Urinary bladder (tissue), 4 donors: ENCODE measurements around the gene RAB29. TPM values are rescaled to one million over a fixed set of nuclear protein-coding genes. Genes with fewer than 3 reads are reported as not detected.
A peak's percentile ranks its signal among the peaks of the same experiment; 100 is the strongest.

Experiments
- DNase-seq: peaks from one replicate; pipeline ENCODE4 v3.0.0-alpha.2; 2015; ENCODE audit errors: extremely low spot score
- H3K27ac ChIP-seq: one replicate; pipeline ENCODE4 v1.5.1; 2013; ENCODE audit warnings: low read depth, mild to moderate bottlenecking, moderate library complexity
- H3K36me3 ChIP-seq: one replicate; pipeline ENCODE4 v1.6.1; 2013; ENCODE audit warnings: mild to moderate bottlenecking, moderate library complexity; ENCODE audit not compliant: insufficient read depth
- H3K4me1 ChIP-seq: one replicate; pipeline ENCODE4 v1.6.1; 2013; ENCODE audit warnings: mild to moderate bottlenecking, moderate library complexity; ENCODE audit not compliant: insufficient read depth
- H3K4me3 ChIP-seq: one replicate; pipeline ENCODE4 v1.5.1; 2013; ENCODE audit warnings: low read depth, low read length
- WGBS: extraction: QIAGEN DNeasy Blood & Tissue Kit; methylation state at CpG from one replicate; pipeline ENCODE4 v1.1.7; 2013; 5-methylcytosine and 5-hydroxymethylcytosine counted together
- polyA plus RNA-seq: library from polyadenylated mRNA; stranded (reverse); fragments of 200-250 nt; gene quantifications from one replicate; pipeline ENCODE4 v1.2.3, GENCODE V29; 2013
- total RNA-seq: library from RNA; depleted of rRNA; stranded (reverse); fragments of >200 nt; gene quantifications from one replicate; pipeline ENCODE4 v1.2.3, GENCODE V29; 2014
- donor health status: healthy with polysubstance abuse.
- donor health status: healthy.

The RAB29 gene
- total and polyA plus RNA-seq, 2 donors, result 5.1 to 24.1 TPM

DNA sequence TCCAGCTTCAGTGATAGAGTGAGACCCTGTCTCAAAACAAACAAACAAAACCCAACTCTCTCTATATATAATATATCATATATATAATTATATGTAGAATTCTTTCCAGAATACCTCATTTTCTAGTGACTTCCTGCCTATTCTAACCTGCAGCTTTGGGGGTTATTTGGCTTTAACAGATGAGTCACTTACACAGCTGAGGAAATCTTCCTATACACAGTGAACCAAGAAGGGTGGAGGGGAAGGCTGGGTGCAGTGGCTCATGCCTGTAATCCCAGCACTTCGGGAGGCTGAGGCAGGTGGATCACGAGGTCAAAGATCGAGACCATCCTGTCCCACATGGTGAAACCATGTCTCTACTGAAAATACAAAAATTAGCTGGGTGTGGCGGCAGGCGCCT, 9.2 kb downstream of the RAB29 start:
- Histone ChIP-seq H3K4me3 (no peak overlapping the region), H3K27ac (no peak overlapping the region), H3K4me1 (no peaks in the 10 kb centered on the region), H3K36me3 (no peaks in the 10 kb centered on the region)
- 70% methylated on average over 5 of the region's 5 CpGs for WGBS
- DNase-seq, result no peak

DNA sequence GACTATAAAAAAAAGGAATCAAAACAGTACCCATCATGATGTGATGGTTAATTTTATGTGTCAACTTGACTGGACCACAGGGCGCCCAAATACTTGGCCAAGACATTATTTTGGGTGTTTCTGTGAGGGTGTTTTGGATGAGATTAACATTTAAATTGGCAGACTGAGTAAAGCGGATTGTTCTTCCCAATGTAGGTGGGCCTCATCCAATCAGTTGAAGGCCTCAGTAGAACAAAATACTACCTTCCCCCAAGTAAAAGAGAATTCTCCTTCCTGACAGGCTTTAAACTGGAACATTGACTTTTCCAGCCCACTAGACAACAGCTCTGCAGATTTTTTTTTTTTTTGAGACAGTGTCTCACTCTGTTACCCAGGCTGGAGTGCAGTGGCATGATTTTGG, 10.7 kb downstream of the RAB29 start:
- Histone ChIP-seq H3K36me3 (no peaks in the 10 kb centered on the region), H3K4me3 (no peak overlapping the region), H3K4me1 (no peaks in the 10 kb centered on the region), H3K27ac (no peak overlapping the region)
- no peak for DNase-seq
- 95% methylated on average over 2 of the region's 2 CpGs for WGBS

GRCh38 chr1:205763980-205764379, 11.3 kb downstream of the RAB29 start:
- DNase-seq, result no peak
- Histone ChIP-seq H3K36me3 (no peaks in the 10 kb centered on the region), H3K4me3 (no peak overlapping the region), H3K4me1 (no peaks in the 10 kb centered on the region), H3K27ac (no peak overlapping the region)

DNA sequence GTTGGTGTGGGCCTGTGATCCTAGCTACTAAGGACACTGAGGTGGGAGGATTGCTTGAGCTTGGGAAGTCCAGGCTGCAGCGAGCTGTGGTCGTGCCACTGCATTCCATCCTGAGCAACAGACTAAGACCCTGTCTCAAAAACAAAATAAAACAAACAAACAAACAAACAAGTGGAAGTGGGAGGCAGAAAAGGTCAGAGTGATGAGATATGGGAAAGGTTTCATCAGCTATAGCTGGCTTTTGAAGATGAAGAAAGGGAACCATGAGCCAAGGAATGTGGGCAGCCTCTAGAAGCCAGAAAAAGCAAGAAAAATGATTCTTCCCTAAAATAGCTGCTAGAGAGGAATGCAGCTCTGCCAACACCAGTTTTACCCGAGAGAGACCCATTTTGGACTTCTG, 14.7 kb downstream of the RAB29 start:
- Histone ChIP-seq H3K27ac (no peak overlapping the region), H3K4me3 (no peak overlapping the region), H3K36me3 (no peaks in the 10 kb centered on the region), H3K4me1 (no peaks in the 10 kb centered on the region)
- DNase-seq, result no peak
- 84% methylated on average over 3 of the region's 3 CpGs for WGBS

DNA sequence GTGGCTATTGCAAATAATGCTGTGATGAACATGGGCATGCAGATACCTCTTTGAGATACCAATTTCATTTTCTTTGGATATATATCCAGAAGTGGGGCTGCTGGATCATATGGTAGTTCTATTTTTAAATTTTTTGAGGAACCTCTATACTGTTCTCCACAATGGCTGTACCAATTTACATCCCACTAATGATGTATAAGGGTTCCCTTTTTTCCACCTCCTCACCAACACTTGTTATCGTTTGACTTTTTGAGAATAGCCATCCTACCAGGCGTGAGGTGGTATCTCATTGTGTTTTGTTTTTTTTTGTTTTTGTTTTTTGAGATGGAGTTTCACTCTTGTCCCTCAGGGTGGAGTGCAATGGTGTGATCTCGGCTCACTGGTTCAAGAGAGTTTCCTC, 18.7 kb downstream of the RAB29 start:
- 92% methylated on average over 3 of the region's 3 CpGs for WGBS
- DNase-seq, result no peak
- Histone ChIP-seq H3K36me3 (no peaks in the 10 kb centered on the region), H3K4me3 (no peak overlapping the region), H3K4me1 (no peaks in the 10 kb centered on the region), H3K27ac (no peak overlapping the region)

DNA sequence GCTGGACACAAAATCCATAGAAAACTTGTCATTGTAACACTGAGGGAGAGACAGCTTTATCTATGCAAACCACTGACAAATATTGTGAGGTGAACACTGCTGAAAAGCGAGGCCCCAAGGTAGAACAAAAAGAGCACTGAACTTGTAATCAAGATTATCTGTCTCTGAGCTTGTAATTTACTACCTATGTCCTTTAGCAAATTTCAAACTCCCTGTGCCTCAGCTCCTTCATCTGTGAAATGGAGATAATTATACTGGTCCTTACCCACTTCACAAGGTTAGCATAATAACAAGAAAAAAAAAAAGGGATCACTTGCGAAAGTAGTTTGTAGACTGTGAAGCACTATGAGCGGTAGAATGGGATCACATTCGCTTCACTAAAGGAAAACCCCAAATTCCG, 20.4 kb downstream of the RAB29 start:
- no peak overlapping the region for H3K4me3 ChIP-seq
- WGBS, result 75% methylated on average over 5 of the region's 5 CpGs

GRCh38 chr1:205751036-205751651, 24.1 kb downstream of the RAB29 start:
- 83% methylated on average over 13 of the region's 13 CpGs for WGBS
- H3K4me3 ChIP-seq, result no peak overlapping the region
- no peak for DNase-seq
- no peaks in the 10 kb centered on the region for H3K36me3 ChIP-seq
- H3K4me1 ChIP-seq, result no peaks in the 10 kb centered on the region
- no peak overlapping the region for H3K27ac ChIP-seq

More for the DNA sequence above, 20.4 kb downstream of the RAB29 start:
- Histone ChIP-seq H3K4me1 (no peaks in the 10 kb centered on the region), H3K36me3 (no peaks in the 10 kb centered on the region), H3K27ac (no peak overlapping the region)
- no peak for DNase-seq

- Histone ChIP-seq H3K4me1 (no peaks in the 10 kb centered on the region), H3K4me3 (peak within 1 kb of the TSS; percentile 94), H3K27ac (peak within 1 kb of the TSS; percentile 99), H3K36me3 (no peaks in the 10 kb centered on the region)
- peak; percentile 99 for DNase-seq
- WGBS, result 1% methylated on average over 27 of the region's 27 CpGs
Measured at GRCh38 chr1:205750138-205751035, 24.9 kb downstream of the RAB29 start, which contains the start of gene NUCKS1. Gene NUCKS1, minus strand, starts transcription at chr1:205750182. Its CDS starts 209 bp downstream, at chr1:205749973.

- Histone ChIP-seq H3K4me3 (peak overlapping the region; percentile 94), H3K4me1 (no peaks in the 10 kb centered on the region), H3K27ac (peak overlapping the region; percentile 99), H3K36me3 (no peaks in the 10 kb centered on the region)
- under 1% methylated on average over 81 of the region's 81 CpGs for WGBS
- DNase-seq, result peak; percentile 86
Measured at GRCh38 chr1:205749234-205750137, 25.8 kb downstream of the RAB29 start.

DNA sequence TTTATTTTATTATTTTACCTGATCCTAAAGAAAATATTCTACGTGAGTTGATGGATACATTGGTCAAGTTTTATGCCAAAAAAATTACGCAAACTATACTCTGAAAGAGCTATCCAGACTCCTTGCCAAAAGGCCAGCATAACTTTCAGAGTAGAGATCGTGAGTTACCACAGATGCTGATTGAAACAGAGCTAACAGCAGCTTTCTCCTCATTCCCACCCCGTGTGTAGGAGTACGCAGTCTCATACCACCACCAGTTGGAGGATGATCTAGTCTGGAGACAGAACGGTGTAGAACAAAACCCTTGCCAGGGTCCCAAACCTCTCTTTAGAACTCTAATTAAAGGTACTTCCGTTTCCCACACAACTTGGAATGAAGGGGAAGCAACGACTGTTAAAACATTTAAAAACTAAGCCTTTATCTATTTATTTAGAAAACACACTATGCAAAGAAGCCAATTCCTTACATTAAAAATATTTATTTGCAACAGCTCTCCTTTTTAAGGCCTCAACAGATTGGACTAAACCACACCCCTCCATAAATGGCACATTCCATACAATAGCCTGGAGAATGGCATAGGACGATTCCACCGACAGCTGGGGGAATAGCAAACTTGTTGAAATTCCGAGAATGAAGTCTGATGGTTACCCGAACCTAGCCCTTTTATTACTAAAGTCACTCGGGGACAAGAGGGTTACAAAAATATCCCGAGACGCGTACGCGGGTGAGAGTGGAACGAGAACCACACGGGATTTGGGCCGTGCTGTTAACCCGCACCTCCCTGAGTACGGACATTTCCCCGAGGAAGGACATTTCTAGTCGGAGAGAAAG, 26.7 kb downstream of the RAB29 start:
- no peaks in the 10 kb centered on the region for H3K4me1 ChIP-seq
- H3K36me3 ChIP-seq, result no peaks in the 10 kb centered on the region
- WGBS, result under 1% methylated on average over 25 of the region's 25 CpGs
- DNase-seq, result peak; percentile 56
- peak overlapping the region; percentile 99 for H3K27ac ChIP-seq
- peak overlapping the region; percentile 94 for H3K4me3 ChIP-seq

DNA sequence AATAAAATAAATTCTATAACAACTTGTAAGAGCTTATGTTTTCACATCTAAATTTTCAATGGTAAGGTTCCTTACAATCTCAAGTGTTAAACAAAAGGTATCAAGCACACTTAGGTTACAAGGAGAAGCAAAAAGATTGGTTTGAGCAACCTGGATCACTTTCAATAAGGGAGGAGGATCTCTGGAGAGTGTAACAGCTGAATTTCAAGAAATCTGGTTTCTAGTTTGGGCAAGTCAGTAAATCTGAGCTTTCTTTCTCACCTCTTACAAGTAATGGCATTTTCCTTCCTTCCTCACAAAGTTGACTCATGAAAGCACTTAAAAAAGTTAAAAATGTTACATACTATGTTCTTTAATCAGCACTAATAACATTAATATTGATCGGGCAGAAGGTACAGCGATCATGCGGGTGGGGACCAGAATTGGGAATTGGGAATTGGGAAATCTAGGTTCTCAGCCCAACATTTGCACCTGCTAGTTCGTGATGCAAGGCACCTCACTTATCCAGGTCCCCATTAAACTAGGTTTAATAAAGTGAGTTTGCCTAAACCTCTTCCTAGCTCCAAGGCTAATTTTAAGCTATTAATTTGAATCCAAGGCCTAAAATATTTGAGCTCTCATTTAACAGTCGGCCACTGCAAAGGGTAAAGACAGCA, 28.4 kb downstream of the RAB29 start:
- Histone ChIP-seq H3K4me1 (no peaks in the 10 kb centered on the region), H3K36me3 (no peaks in the 10 kb centered on the region), H3K27ac (no peak overlapping the region), H3K4me3 (no peak overlapping the region)
- 67% methylated on average over 5 of the region's 5 CpGs for WGBS
- DNase-seq, result no peak

- no peak for DNase-seq
- Histone ChIP-seq H3K4me1 (no peaks in the 10 kb centered on the region), H3K27ac (no peak overlapping the region), H3K4me3 (no peak overlapping the region), H3K36me3 (no peaks in the 10 kb centered on the region)
- WGBS, result 97% methylated on average over 8 of the region's 8 CpGs
Measured at GRCh38 chr1:205744403-205744802, 30.9 kb downstream of the RAB29 start.
